ENCODE results near the gene EEIG1. TPM values are rescaled to one million over a fixed set of nuclear protein-coding genes. Genes with fewer than 3 reads are reported as not detected.
"Not testable (repeated sequence)": the region's sequence is repeated elsewhere in the genome, so short reads cannot be mapped to it uniquely, and the experiment has no call there.

The EEIG1 gene
- 1 to 10 TPM; 4.8 to 9.0 (median 7.1) TPM for total RNA-seq

GRCh38 chr9:127980706-127981558, at the start of gene EEIG1:
TSS of gene EEIG1 (minus strand) at chr9:127980989. CDS start at chr9:127980137, 852 bp downstream.
- ATAC-seq (ENCODE audit: low FRiP score), result peak; percentile 94
- TF ChIP-seq CTCF (IDR thresholded peaks at IDR 0.05), result no peak
- DNase-seq (ENCODE audit: low spot score), result peak; percentile 80

- no peak for TF ChIP-seq CTCF (IDR thresholded peaks at IDR 0.05)
- ATAC-seq (ENCODE audit: low FRiP score) (no peak), DNase-seq (ENCODE audit: low spot score) (no peak)
Observed at GRCh38 chr9:128027705-128028104, 46.9 kb upstream of the EEIG1 start.

GRCh38 chr9:128026773-128027541, 46.2 kb upstream of the EEIG1 start:
- no peak for TF ChIP-seq CTCF (IDR thresholded peaks at IDR 0.05)
- DNase-seq (ENCODE audit: low spot score), result no peak
- no peak for ATAC-seq (ENCODE audit: low FRiP score)

- DNase-seq (ENCODE audit: low spot score) (no peak), ATAC-seq (ENCODE audit: low FRiP score) (no peak)
- no peak for TF ChIP-seq CTCF (IDR thresholded peaks at IDR 0.05)
Observed at GRCh38 chr9:128026255-128026772, 45.5 kb upstream of the EEIG1 start.

DNA sequence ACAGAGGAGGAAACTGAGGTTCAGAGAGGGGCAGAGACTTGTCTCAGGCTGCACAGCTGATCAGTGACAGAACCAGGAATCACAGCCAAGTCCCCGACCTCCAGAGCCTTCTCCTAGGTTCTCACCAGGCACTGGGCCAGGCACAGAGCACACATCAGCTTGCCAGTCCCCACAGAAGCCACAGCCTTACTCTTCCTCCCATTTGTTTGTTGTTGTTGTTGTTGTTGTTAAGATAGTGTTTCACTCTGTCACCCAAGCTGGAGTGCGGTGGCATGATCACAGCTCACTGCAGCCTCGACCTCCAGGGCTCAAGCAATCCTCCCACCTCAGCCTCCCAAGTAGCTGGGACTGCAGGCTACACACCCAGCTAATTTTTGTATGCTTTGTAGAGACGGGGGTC, 44.9 kb upstream of the EEIG1 start:
- DNase-seq (ENCODE audit: low spot score) (no peak), ATAC-seq (ENCODE audit: low FRiP score) (no peak)
- TF ChIP-seq CTCF (IDR thresholded peaks at IDR 0.05), result no peak

- TF ChIP-seq CTCF (IDR thresholded peaks at IDR 0.05), result no peak
- no peak for DNase-seq (ENCODE audit: low spot score)
- ATAC-seq (ENCODE audit: low FRiP score), result no peak
Observed at GRCh38 chr9:128024761-128025308, 44.0 kb upstream of the EEIG1 start.

DNA sequence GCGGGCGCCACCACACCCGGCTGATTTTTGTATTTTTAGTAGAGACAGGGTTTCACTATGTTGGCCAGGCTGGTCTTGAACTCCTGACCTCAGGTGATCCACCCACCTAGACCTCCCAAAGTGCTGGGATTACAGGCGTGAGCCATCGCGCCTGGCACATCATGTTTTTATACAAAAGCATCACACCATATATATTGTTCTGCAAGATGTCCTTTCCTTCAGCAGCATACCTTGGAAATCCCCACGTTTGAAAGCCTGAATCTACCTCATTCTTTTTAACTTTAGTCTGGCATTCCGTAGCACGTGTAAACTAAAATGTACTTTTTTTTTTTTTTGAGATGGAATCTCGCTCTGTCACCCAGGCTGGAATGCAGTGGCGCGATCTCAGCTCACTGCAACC, 42.9 kb upstream of the EEIG1 start:
- DNase-seq (ENCODE audit: low spot score); ATAC-seq (ENCODE audit: low FRiP score): not testable (repeated sequence)

All from omental fat pad (tissue), 4 donors.